HEK293 (cell line): ENCODE results near the gene TMPRSS4.

Experiments
- CTCF ChIA-PET: fragments of 350-600 bp; formaldehyde crosslinking; extraction: SDS; loops from one replicate; lab custom pipeline; 2021; ENCODE audit warnings: antibody characterized with exemption; lab: Yijun Ruan, JAX
- POLR2A ChIA-PET: fragments of 300-600 bp; formaldehyde crosslinking; extraction: SDS; loops from one replicate; lab custom pipeline; 2020; ENCODE audit warnings: antibody characterized with exemption, inconsistent platforms; lab: Yijun Ruan, JAX
- H3K27ac ChIP-seq: fragments of 200-500 bp; sonication (Bioruptor generic); 2 replicates; pipeline ENCODE4 v1.5.1; 2014; ENCODE audit warnings: low read depth, low read length, control low read depth, inconsistent platforms; ENCODE audit errors: extremely low read depth
- H3K36me3 ChIP-seq, 2 experiments: fragments of 200-500 bp in 1 of 2; sonication (Bioruptor generic) in 1 of 2; 1 replicate in 1 of 2; 2 replicates in 1 of 2; pipeline ENCODE4 v1.5.1; 2014 to 2017; ENCODE audit warnings: inconsistent platforms in 2 of 2, low read length in 2 of 2; ENCODE audit not compliant: control insufficient read depth in 2 of 2, insufficient read depth in 1 of 2
- H3K4me1 ChIP-seq: fragments of 200-500 bp; sonication (Bioruptor generic); 2 replicates; pipeline ENCODE4 v1.5.1; 2014; ENCODE audit warnings: mild to moderate bottlenecking, low read length, inconsistent platforms; ENCODE audit not compliant: control insufficient read depth, insufficient read depth
- H3K4me3 ChIP-seq: 2 replicates; pipeline ENCODE4 v1.5.1; 2011; ENCODE audit warnings: low read depth, mild to moderate bottlenecking, control low read depth, low read length, moderate library complexity
- H3K9me3 ChIP-seq: fragments of 200-500 bp; sonication (Bioruptor generic); 2 replicates; pipeline ENCODE4 v1.5.1; 2014; ENCODE audit warnings: low read depth, low read length, inconsistent platforms; ENCODE audit not compliant: control insufficient read depth, insufficient read depth
- AEBP2 ChIP-seq: fragments of 450-650 bp; formaldehyde crosslinking; IDR thresholded peaks from 2 replicates; pipeline ENCODE4 v1.5.1; 2016; ENCODE audit warnings: missing biosample characterization, missing genetic modification characterization, borderline replicate concordance
- ELK4 ChIP-seq: IDR thresholded peaks from 2 replicates; pipeline ENCODE4 v1.6.1; 2011; ENCODE audit warnings: mild to moderate bottlenecking, low read depth, low read length, borderline replicate concordance
- HIC1 ChIP-seq: fragments of 450-650 bp; formaldehyde crosslinking; IDR thresholded peaks from 2 replicates; pipeline ENCODE4 v1.5.1; 2016; ENCODE audit warnings: missing biosample characterization, missing genetic modification characterization
- ZBTB10 ChIP-seq: fragments of 450-650 bp; formaldehyde crosslinking; IDR thresholded peaks from 2 replicates; pipeline ENCODE4 v1.5.1; 2016; ENCODE audit warnings: missing biosample characterization, missing genetic modification characterization
- ZBTB26 ChIP-seq: fragments of 450-650 bp; formaldehyde crosslinking; optimal IDR thresholded peaks from 2 replicates; pipeline ENCODE3; 2016; ENCODE audit warnings: missing biosample characterization, mild to moderate bottlenecking, missing genetic modification characterization
- ZBTB8A ChIP-seq: fragments of 450-650 bp; formaldehyde crosslinking; IDR thresholded peaks from 2 replicates; pipeline ENCODE4 v1.5.1; 2016; ENCODE audit warnings: missing biosample characterization, missing genetic modification characterization
- ZNF112 ChIP-seq: fragments of 450-650 bp; formaldehyde crosslinking; IDR thresholded peaks from 2 replicates; pipeline ENCODE4 v1.5.0; 2017; ENCODE audit warnings: missing biosample characterization, missing genetic modification characterization
- ZNF133 ChIP-seq: fragments of 450-650 bp; formaldehyde crosslinking; IDR thresholded peaks from 2 replicates; pipeline ENCODE4 v1.5.1; 2016; ENCODE audit warnings: missing biosample characterization, missing genetic modification characterization
- ZNF157 ChIP-seq: fragments of 450-650 bp; formaldehyde crosslinking; IDR thresholded peaks from 2 replicates; pipeline ENCODE4 v1.5.1; 2016; ENCODE audit warnings: missing biosample characterization, missing genetic modification characterization
- ZNF221 ChIP-seq: fragments of 450-650 bp; formaldehyde crosslinking; IDR thresholded peaks from 2 replicates; pipeline ENCODE4 v1.5.1; 2017; ENCODE audit warnings: missing biosample characterization, missing genetic modification characterization, borderline replicate concordance
- ZNF280C ChIP-seq: fragments of 450-650 bp; formaldehyde crosslinking; IDR thresholded peaks from 2 replicates; pipeline ENCODE4 v1.5.1; 2016; ENCODE audit warnings: missing biosample characterization, missing genetic modification characterization
- ZNF302 ChIP-seq: fragments of 450-650 bp; formaldehyde crosslinking; IDR thresholded peaks from 2 replicates; pipeline ENCODE4 v1.5.1; 2016; ENCODE audit warnings: missing biosample characterization, missing genetic modification characterization, low read depth
- ZNF391 ChIP-seq: fragments of 450-650 bp; formaldehyde crosslinking; IDR thresholded peaks from 2 replicates; pipeline ENCODE4 v1.5.1; 2016; ENCODE audit warnings: low read depth, missing biosample characterization, missing genetic modification characterization, borderline replicate concordance
- ZNF398 ChIP-seq: fragments of 450-650 bp; formaldehyde crosslinking; IDR thresholded peaks from 2 replicates; pipeline ENCODE4 v1.5.1; 2017; ENCODE audit warnings: missing biosample characterization, missing genetic modification characterization
- ZNF560 ChIP-seq: fragments of 450-650 bp; formaldehyde crosslinking; IDR thresholded peaks from 2 replicates; pipeline ENCODE4 v1.5.1; 2017; ENCODE audit warnings: missing biosample characterization, missing genetic modification characterization, borderline replicate concordance
- ZNF571 ChIP-seq: fragments of 450-650 bp; formaldehyde crosslinking; IDR thresholded peaks from 2 replicates; pipeline ENCODE4 v1.5.0; 2017; ENCODE audit warnings: missing biosample characterization, missing genetic modification characterization
- ZNF585B ChIP-seq: fragments of 450-650 bp; formaldehyde crosslinking; IDR thresholded peaks from 2 replicates; pipeline ENCODE4 v1.5.1; 2016; ENCODE audit warnings: missing biosample characterization, missing genetic modification characterization
- ZNF692 ChIP-seq: fragments of 450-650 bp; formaldehyde crosslinking; IDR thresholded peaks from 2 replicates; pipeline ENCODE4 v1.5.1; 2016; ENCODE audit warnings: missing biosample characterization, missing genetic modification characterization
- ZNF747 ChIP-seq: fragments of 450-650 bp; formaldehyde crosslinking; IDR thresholded peaks from 2 replicates; pipeline ENCODE4 v1.5.1; 2016; ENCODE audit warnings: missing biosample characterization, missing genetic modification characterization
- ZNF777 ChIP-seq: fragments of 450-650 bp; formaldehyde crosslinking; IDR thresholded peaks from 2 replicates; pipeline ENCODE4 v1.5.1; 2017; ENCODE audit warnings: missing biosample characterization, missing genetic modification characterization, borderline replicate concordance

The TMPRSS4 gene

GRCh38 chr11:118152552-118153471 is 75.9 kb downstream of the TMPRSS4 start, which contains the start of gene SCN4B:
Gene SCN4B, minus strand, starts transcription at chr11:118152823. Its CDS starts 150 bp downstream, at chr11:118152673.
- H3K36me3 ChIP-seq, result no peaks in the 10 kb centered on the region
- CTCF ChIA-PET, result interaction anchor here (0.6 to 1.9 kb wide), 7 partner anchors 9 to 777 kb away, joined by 3 to 18 read pairs (median 3); no protein-coding TSS in a partner anchor
- H3K27ac ChIP-seq, result no peak within 1 kb of the TSS; the same call in 1 of the 2 replicates
- POLR2A ChIA-PET, result interaction anchor here (0.9 to 2.2 kb wide), 4 partner anchors 10 to 28 kb away, joined by 3 to 7 read pairs (median 4); no protein-coding TSS in a partner anchor
- peak within 1 kb of the TSS; percentile 47 for H3K4me3 ChIP-seq
- H3K9me3 ChIP-seq, result no peaks in the 10 kb centered on the region
- no peaks in the 10 kb centered on the region for H3K4me1 ChIP-seq
- TF ChIP-seq ZNF777 (tag by site-specific recombination) (peak; percentile 42; the same call in 1 of the 2 replicates), ZNF571 (tag by site-specific recombination) (no peak), ZNF398 (tag by site-specific recombination) (peak; percentile 97), ZBTB8A (tag by site-specific recombination) (no peak; the same call in none of the 2 replicates), ZNF585B (tag by site-specific recombination) (no peak), ZNF157 (tag by site-specific recombination) (no peak), ZNF747 (no peak), ZNF692 (tag by site-specific recombination) (peak; percentile 41; the same call in 1 of the 2 replicates), AEBP2 (tag by site-specific recombination) (no peak), ZNF221 (tag by site-specific recombination) (no peak), ZBTB26 (tag by site-specific recombination) (peak; percentile 90), ZNF560 (tag by site-specific recombination) (no peak), ZBTB10 (tag by site-specific recombination) (no peak), HIC1 (peak; percentile 33; the same call in 1 of the 2 replicates), ZNF302 (tag by site-specific recombination) (no peak), ELK4 (no peak), ZNF280C (tag by site-specific recombination) (no peak), ZNF133 (tag by site-specific recombination) (no peak), ZNF391 (tag by site-specific recombination) (no peak; the same call in 1 of the 2 replicates), ZNF112 (tag by site-specific recombination) (no peak)
